HepG2 (cell line): ENCODE data around the gene BCL2L1. TPM values are rescaled to one million over a fixed set of nuclear protein-coding genes. Genes with fewer than 3 reads are reported as not detected.
A peak's percentile ranks its signal among the peaks of the same experiment; 100 is the strongest.

Experiments used
- ATF3 ChIP-seq: sonication (generic); formaldehyde crosslinking; IDR thresholded peaks from 2 replicates; pipeline ENCODE4 v1.4.0; 2020; ENCODE audit warnings: missing genetic modification reagents
- ATF7 ChIP-seq, 2 experiments: fragments of 450-650 bp in 1 of 2; sonication (generic) in 1 of 2; formaldehyde crosslinking in 1 of 2; IDR thresholded peaks; 2 replicates each; pipeline versions ENCODE4 v1.4.0 to v1.6.1; 2016 to 2020; ENCODE audit warnings: antibody characterized with exemption in 1 of 2, mild to moderate bottlenecking in 1 of 2, missing genetic modification reagents in 1 of 2
- CC2D1A ChIP-seq: sonication (generic); formaldehyde crosslinking; IDR thresholded peaks from 2 replicates; pipeline ENCODE4 v1.8.1; 2023; ENCODE audit warnings: mild to moderate bottlenecking, missing genetic modification reagents
- DR1 ChIP-seq: sonication (generic); formaldehyde crosslinking; IDR thresholded peaks from 2 replicates; pipeline ENCODE4 v1.8.0; 2021; ENCODE audit warnings: mild to moderate bottlenecking, missing genetic modification reagents, inconsistent platforms
- EP300 ChIP-seq, 3 experiments: sonication (generic) in 1 of 3; formaldehyde crosslinking in 1 of 3; IDR thresholded peaks; 2 replicates each; pipeline versions ENCODE4 v1.5.1 to v1.6.1; 2011 to 2020; ENCODE audit warnings: low read depth in 2 of 3, low read length in 2 of 3, borderline replicate concordance in 1 of 3, improper control_type of control experiment in 1 of 3, mild to moderate bottlenecking in 1 of 3, missing genetic modification reagents in 1 of 3, moderate library complexity in 1 of 3
- FOSL2 ChIP-seq: sonication (generic); formaldehyde crosslinking; IDR thresholded peaks from 2 replicates; pipeline ENCODE4 v1.4.0; 2020; ENCODE audit warnings: missing genetic modification reagents
- GMEB2 ChIP-seq: IDR thresholded peaks from 2 replicates; pipeline ENCODE4 v1.6.1; 2016; ENCODE audit warnings: missing biosample characterization, missing genetic modification reagents, low read depth
- HNRNPH1 ChIP-seq: fragments of 200-400 bp; formaldehyde crosslinking; optimal IDR thresholded peaks from 2 replicates; pipeline ENCODE3; 2017; ENCODE audit warnings: mild to moderate bottlenecking, low read depth, low read length
- NFYC ChIP-seq: IDR thresholded peaks from 2 replicates; pipeline ENCODE4 v1.6.1; 2016; ENCODE audit warnings: missing genetic modification reagents, missing compliant biosample characterization
- NR1H2 ChIP-seq: sonication (generic); formaldehyde crosslinking; IDR thresholded peaks from 2 replicates; pipeline ENCODE4 v1.8.1; 2022; ENCODE audit warnings: low read depth, missing genetic modification reagents, borderline replicate concordance
- RBM22 ChIP-seq: fragments of 200-400 bp; formaldehyde crosslinking; optimal IDR thresholded peaks from 2 replicates; pipeline ENCODE3; 2017; ENCODE audit warnings: mild to moderate bottlenecking, low read length, moderate library complexity
- SAFB2 ChIP-seq: sonication (generic); formaldehyde crosslinking; IDR thresholded peaks from 2 replicates; pipeline ENCODE4 v1.5.1; 2020; ENCODE audit warnings: missing genetic modification reagents, low read depth, mild to moderate bottlenecking, borderline replicate concordance
- SIX1 ChIP-seq: sonication (generic); formaldehyde crosslinking; IDR thresholded peaks from 2 replicates; pipeline ENCODE4 v1.4.0; 2020; ENCODE audit warnings: missing genetic modification reagents, borderline replicate concordance
- SOX5 ChIP-seq: IDR thresholded peaks from 2 replicates; pipeline ENCODE4 v1.6.1; 2016; ENCODE audit warnings: borderline replicate concordance
- SP140L ChIP-seq: sonication (generic); formaldehyde crosslinking; IDR thresholded peaks from 2 replicates; pipeline ENCODE4 v1.4.0; 2020; ENCODE audit warnings: missing genetic modification reagents, borderline replicate concordance
- SPEN ChIP-seq: sonication (generic); formaldehyde crosslinking; IDR thresholded peaks from 2 replicates; pipeline ENCODE4 v1.5.1; 2020; ENCODE audit warnings: low read depth, mild to moderate bottlenecking, missing genetic modification reagents
- TBX2 ChIP-seq: sonication (generic); formaldehyde crosslinking; IDR thresholded peaks from 2 replicates; pipeline ENCODE4 v1.5.0; 2020; ENCODE audit warnings: missing genetic modification reagents, mild to moderate bottlenecking, borderline replicate concordance
- ZBTB7A ChIP-seq: sonication (generic); formaldehyde crosslinking; IDR thresholded peaks from 2 replicates; pipeline ENCODE4 v1.8.0; 2022; ENCODE audit warnings: mild to moderate bottlenecking, missing genetic modification reagents
- ZNF33A ChIP-seq: sonication (generic); formaldehyde crosslinking; IDR thresholded peaks from 2 replicates; pipeline ENCODE4 v1.5.1; 2020; ENCODE audit warnings: missing genetic modification reagents, mild to moderate bottlenecking, moderate library complexity, borderline replicate concordance
- ZNF639 ChIP-seq: conservative IDR thresholded peaks from 2 replicates; pipeline ENCODE4 v1.6.1; 2018; ENCODE audit warnings: missing genetic modification reagents
- polyA plus RNA-seq, 8 experiments: library from polyadenylated mRNA; depleted of rRNA in 3 of 8; stranded (reverse) in 7 of 8; unstranded in 1 of 8; fragments of >200 nt; fragmentation: Illumina TruSeq in 4 of 8; extraction: Trizol in 4 of 8; gene quantifications; 2 replicates each; pipeline versions ENCODE4 v1.2.1 to v1.2.3, GENCODE V29; 2011 to 2016; ENCODE audit warnings: low read depth in 4 of 8, missing spikeins in 1 of 8, mixed read lengths in 1 of 8; ENCODE audit not compliant: insufficient read depth in 1 of 8
- total RNA-seq, 5 experiments: library from RNA; depleted of rRNA; stranded (reverse); fragments of >200 nt; fragmentation: Illumina TruSeq; extraction: Trizol; gene quantifications; 2 replicates each; pipeline ENCODE4 v1.2.3, GENCODE V29; 2016; ENCODE audit warnings: low read depth in 1 of 5
- TF ChIP-seq, protein P1 (sequence below): sonication (generic); formaldehyde crosslinking; IDR thresholded peaks from 2 replicates; pipeline ENCODE4 v1.9.0; 2021; ENCODE audit warnings: missing genetic modification reagents, borderline replicate concordance
- TF ChIP-seq, protein P2 (sequence below): sonication (generic); formaldehyde crosslinking; IDR thresholded peaks from 2 replicates; pipeline ENCODE4 v1.8.0; 2022; ENCODE audit warnings: missing genetic modification reagents, mild to moderate bottlenecking, inconsistent platforms, borderline replicate concordance

The BCL2L1 gene
- total and polyA plus RNA-seq, 2 of the 13 experiments (the other 11 are each of a cell fraction or from before 2014, with no cell fraction given): 164 to 258 TPM

DNA sequence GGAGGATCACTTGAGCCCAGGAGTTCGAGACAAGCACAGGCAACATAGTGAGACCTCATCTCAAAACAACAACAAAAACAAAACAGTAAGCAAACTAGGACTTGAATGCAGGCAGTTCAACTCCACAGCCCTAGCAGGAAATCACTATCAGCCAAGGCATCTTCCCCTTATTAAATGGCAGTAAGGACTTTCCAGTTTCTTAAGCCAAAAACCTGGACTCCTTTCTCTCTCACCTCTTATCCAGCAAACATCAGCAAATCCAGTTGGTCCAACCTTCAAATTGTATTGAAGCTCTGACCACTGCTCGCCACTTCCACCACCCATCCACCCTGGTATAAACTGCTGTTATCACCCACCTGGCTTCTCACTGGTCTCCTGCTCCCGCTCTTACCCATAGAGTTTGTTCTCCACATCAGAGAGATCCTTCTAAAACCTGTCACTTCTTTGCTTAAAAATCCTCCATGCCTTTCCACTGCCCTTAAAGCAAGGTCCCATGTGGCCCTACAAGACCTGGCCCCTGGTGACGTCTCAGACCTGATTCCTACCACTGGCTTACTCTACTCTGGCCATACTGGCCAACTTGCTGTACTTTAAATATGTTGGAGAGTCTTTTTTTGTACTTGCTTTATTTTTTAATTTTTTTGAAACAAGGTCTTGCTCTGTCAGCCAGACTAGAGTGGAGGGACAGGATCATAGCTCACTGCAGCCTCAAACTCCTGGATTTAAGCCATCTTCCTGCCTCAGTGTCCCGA, 27.6 kb downstream of the BCL2L1 start (continued):
- no peak for TF ChIP-seq GMEB2 (CRISPR knock-in tag)
- TF ChIP-seq HNRNPH1: no peak
- peak; percentile 10 for TF ChIP-seq RBM22
- TF ChIP-seq CC2D1A (CRISPR knock-in tag): no peak
- TF ChIP-seq SIX1 (CRISPR knock-in tag): no peak
- no peak for TF ChIP-seq NFYC
- TF ChIP-seq EP300 (IDR thresholded peaks at IDR 0.05; ENCODE audit: low read depth in 2 of 2, low read length in 2 of 2): no peak
- no peak for TF ChIP-seq EP300 (CRISPR knock-in tag; IDR thresholded peaks at IDR 0.05; ENCODE audit: borderline replicate concordance)
- no peak for TF ChIP-seq ATF7 (IDR thresholded peaks at IDR 0.05)
- TF ChIP-seq ATF7 (CRISPR knock-in tag; IDR thresholded peaks at IDR 0.05): no peak
- no peak for TF ChIP-seq SP140L (CRISPR knock-in tag)
- TF ChIP-seq ZNF33A (CRISPR knock-in tag): 0 out of 2 replicates have a peak, but pooled peaks have one; percentile 60
- no peak for TF ChIP-seq TBX2 (CRISPR knock-in tag)
- no peak for TF ChIP-seq ZBTB7A (CRISPR knock-in tag)
- TF ChIP-seq, protein P1, sequence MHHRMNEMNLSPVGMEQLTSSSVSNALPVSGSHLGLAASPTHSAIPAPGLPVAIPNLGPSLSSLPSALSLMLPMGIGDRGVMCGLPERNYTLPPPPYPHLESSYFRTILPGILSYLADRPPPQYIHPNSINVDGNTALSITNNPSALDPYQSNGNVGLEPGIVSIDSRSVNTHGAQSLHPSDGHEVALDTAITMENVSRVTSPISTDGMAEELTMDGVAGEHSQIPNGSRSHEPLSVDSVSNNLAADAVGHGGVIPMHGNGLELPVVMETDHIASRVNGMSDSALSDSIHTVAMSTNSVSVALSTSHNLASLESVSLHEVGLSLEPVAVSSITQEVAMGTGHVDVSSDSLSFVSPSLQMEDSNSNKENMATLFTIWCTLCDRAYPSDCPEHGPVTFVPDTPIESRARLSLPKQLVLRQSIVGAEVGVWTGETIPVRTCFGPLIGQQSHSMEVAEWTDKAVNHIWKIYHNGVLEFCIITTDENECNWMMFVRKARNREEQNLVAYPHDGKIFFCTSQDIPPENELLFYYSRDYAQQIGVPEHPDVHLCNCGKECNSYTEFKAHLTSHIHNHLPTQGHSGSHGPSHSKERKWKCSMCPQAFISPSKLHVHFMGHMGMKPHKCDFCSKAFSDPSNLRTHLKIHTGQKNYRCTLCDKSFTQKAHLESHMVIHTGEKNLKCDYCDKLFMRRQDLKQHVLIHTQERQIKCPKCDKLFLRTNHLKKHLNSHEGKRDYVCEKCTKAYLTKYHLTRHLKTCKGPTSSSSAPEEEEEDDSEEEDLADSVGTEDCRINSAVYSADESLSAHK (CRISPR knock-in tag): no peak
- TF ChIP-seq, protein P2, sequence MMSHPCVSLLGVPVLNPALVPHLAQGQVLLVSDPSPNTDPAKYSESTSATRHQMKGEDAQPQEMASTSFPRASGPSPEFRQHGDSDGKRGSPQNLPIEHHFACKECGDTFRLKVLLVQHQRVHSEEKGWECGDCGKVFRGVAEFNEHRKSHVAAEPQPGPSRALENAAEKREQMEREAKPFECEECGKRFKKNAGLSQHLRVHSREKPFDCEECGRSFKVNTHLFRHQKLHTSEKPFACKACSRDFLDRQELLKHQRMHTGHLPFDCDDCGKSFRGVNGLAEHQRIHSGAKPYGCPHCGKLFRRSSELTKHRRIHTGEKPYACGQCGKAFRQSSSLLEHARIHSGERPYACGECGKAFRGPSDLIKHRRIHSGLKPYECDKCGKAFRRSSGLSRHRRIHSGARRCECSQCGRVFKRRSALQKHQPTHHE (CRISPR knock-in tag): no peak
- no peak for TF ChIP-seq ATF3 (CRISPR knock-in tag)
- TF ChIP-seq SPEN: 0 out of 2 replicates have a peak, but pooled peaks have one; percentile 6
- no peak for TF ChIP-seq NR1H2 (CRISPR knock-in tag)
- TF ChIP-seq SAFB2 (CRISPR knock-in tag): peak; percentile 71; the same call in 1 of the 2 replicates
- TF ChIP-seq ZNF639: no peak
- no peak for TF ChIP-seq SOX5 (CRISPR knock-in tag)
- TF ChIP-seq FOSL2 (CRISPR knock-in tag): no peak
- no peak for TF ChIP-seq DR1 (CRISPR knock-in tag)
